Measurements from ENCODE around the gene TK1.

Gene TK1

GRCh38 chr17:78219396-78220150 is 32.7 kb upstream of the TK1 start:
- DNase-seq = no peak

GRCh38 chr17:78214706-78215061 is 27.8 kb upstream of the TK1 start:
- DNase-seq = peak in 1 of 2 experiments; percentile 11

GRCh38 chr17:78214016-78214705 is 27.3 kb upstream of the TK1 start, which contains the start of gene BIRC5:
TSS of gene BIRC5 (plus strand) at chr17:78214253. CDS start at chr17:78214317, 64 bp downstream.
- peak; percentile 91 to 92 for DNase-seq

GRCh38 chr17:78211032-78211431 is 24.2 kb upstream of the TK1 start:
- no peak for DNase-seq

GRCh38 chr17:78210111-78210510 is 23.3 kb upstream of the TK1 start:
- no peak for DNase-seq

GRCh38 chr17:78208486-78208885 is 21.6 kb upstream of the TK1 start:
- DNase-seq = no peak

- no peak for DNase-seq
These were observed 19.4 kb upstream of the TK1 start for GRCh38 chr17:78206298-78206697.

GRCh38 chr17:78205124-78205775 is 18.4 kb upstream of the TK1 start:
- DNase-seq = no peak

- DNase-seq = no peak
These were observed 17.7 kb upstream of the TK1 start for GRCh38 chr17:78204387-78205123.

GRCh38 chr17:78202666-78203065 is 15.8 kb upstream of the TK1 start:
- no peak for DNase-seq

- no peak for DNase-seq
These were observed 13.6 kb upstream of the TK1 start for GRCh38 chr17:78200451-78200850.

GRCh38 chr17:78197147-78197832 is 10.4 kb upstream of the TK1 start:
- DNase-seq = no peak

- DNase-seq = no peak
These were observed 9.9 kb upstream of the TK1 start for GRCh38 chr17:78196716-78197115.

- peak; percentile 62 to 68 for DNase-seq
These were observed 716 bp downstream of the TK1 start for GRCh38 chr17:78185981-78186691.

- no peak for DNase-seq
These were observed 2.0 kb downstream of the TK1 start for GRCh38 chr17:78184868-78185267.

GRCh38 chr17:78184351-78184750 is 2.5 kb downstream of the TK1 start:
- no peak for DNase-seq

GRCh38 chr17:78183916-78184315 is 2.9 kb downstream of the TK1 start:
- no peak for DNase-seq

GRCh38 chr17:78182504-78182903 is 4.3 kb downstream of the TK1 start:
- DNase-seq = no peak

GRCh38 chr17:78180508-78180907 is 6.3 kb downstream of the TK1 start:
- DNase-seq = no peak

- no peak for DNase-seq
These were observed 6.8 kb downstream of the TK1 start for GRCh38 chr17:78180083-78180482.

GRCh38 chr17:78179372-78179771 is 7.5 kb downstream of the TK1 start:
- no peak for DNase-seq

GRCh38 chr17:78176548-78177025 is 10.3 kb downstream of the TK1 start:
- DNase-seq = peak; percentile 50 to 56
